Measurements from ENCODE around the gene IL13RA1.
A peak's percentile ranks its signal among the peaks of the same experiment; 100 is the strongest.

The IL13RA1 gene

DNA sequence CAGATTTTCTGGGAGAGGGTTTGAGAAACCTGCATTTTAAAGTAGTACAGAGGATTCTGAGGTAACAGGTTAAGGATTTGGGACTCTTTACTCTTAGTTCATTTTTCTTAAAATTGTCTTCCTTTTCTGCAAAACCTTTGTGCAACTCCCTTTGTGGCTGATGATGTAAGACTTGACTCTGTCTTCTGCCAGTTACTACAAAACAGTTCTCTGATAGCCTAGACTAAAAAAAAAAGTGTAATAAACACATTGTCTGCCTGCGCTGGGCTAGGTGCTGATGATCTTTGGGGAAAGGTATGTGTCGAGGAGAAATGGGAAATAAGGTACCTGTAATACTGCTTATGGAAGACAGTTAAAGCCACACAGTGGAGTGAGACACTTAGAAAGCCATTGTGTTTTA is 28.7 kb downstream of the IL13RA1 start:
- H3K4me3 ChIP-seq (ENCODE audit: low read depth in 1 of 2, low read length in 1 of 2), result peak overlapping the region; percentile 7 to 21
- H3K27me3 ChIP-seq, result no peaks in the 10 kb centered on the region
- H3K36me3 ChIP-seq, result peaks cover 1% of the 10 kb centered on the region
- H3K27ac ChIP-seq, result peak overlapping the region; percentile 69
- H3K9me3 ChIP-seq, result no peaks in the 10 kb centered on the region
- TF ChIP-seq, protein P1, sequence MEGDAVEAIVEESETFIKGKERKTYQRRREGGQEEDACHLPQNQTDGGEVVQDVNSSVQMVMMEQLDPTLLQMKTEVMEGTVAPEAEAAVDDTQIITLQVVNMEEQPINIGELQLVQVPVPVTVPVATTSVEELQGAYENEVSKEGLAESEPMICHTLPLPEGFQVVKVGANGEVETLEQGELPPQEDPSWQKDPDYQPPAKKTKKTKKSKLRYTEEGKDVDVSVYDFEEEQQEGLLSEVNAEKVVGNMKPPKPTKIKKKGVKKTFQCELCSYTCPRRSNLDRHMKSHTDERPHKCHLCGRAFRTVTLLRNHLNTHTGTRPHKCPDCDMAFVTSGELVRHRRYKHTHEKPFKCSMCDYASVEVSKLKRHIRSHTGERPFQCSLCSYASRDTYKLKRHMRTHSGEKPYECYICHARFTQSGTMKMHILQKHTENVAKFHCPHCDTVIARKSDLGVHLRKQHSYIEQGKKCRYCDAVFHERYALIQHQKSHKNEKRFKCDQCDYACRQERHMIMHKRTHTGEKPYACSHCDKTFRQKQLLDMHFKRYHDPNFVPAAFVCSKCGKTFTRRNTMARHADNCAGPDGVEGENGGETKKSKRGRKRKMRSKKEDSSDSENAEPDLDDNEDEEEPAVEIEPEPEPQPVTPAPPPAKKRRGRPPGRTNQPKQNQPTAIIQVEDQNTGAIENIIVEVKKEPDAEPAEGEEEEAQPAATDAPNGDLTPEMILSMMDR (IDR thresholded peaks at IDR 0.05), result no peak
- peaks cover 52 to 61% of the 10 kb centered on the region in 2 experiments for H3K4me1 ChIP-seq (ENCODE audit: control insufficient read depth in 1 of 2, insufficient read depth in 1 of 2, low read depth in 1 of 2, low read length in 1 of 2)

DNA sequence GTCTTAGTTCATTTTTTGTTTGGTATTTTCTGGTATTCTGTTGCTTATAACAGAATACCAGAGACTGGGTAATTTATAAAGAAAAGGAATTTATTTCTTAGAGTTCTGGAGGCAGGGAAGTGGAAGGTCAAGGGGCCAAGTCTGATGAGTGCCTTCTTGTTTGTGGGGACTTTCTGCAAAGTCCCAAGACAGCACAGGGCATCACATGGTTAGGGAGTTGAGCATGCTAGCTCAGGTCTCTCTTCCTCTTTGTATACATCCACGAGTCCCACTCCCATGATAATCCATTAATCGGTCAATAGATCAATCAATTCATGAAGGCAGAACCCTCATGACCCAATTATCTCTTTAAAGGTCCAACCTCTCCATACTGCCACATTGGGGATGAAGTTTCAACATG is 31.1 kb downstream of the IL13RA1 start:
- Histone ChIP-seq H3K9me3 (no peaks in the 10 kb centered on the region), H3K27me3 (no peaks in the 10 kb centered on the region), H3K4me1 (ENCODE audit: control insufficient read depth in 1 of 2, insufficient read depth in 1 of 2, low read depth in 1 of 2, low read length in 1 of 2) (peaks cover 29 to 37% of the 10 kb centered on the region in 2 experiments), H3K27ac (no peak overlapping the region), H3K4me3 (ENCODE audit: low read depth in 1 of 2, low read length in 1 of 2) (no peak overlapping the region), H3K36me3 (peaks cover 11% of the 10 kb centered on the region)
- TF ChIP-seq, protein P1 (IDR thresholded peaks at IDR 0.05), result no peak

DNA sequence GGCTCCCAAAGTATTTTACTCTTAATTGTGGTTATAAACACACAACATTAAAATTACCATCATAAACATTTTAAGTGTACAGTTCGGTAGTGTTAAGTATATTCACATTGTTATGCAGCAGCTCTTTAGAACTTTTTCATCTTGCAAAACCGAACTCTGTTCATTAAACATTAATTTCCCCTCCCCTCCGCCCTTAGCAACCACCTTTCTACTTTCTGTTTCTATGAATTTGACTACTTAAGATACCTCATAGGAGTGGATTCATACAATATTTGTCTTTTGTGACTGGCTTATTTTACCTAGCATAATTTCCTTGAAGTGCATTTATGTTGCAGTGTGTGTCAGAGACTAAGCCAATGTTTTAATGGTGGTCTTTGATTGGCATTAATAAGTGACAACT is 32.6 kb downstream of the IL13RA1 start:
- TF ChIP-seq, protein P1 (IDR thresholded peaks at IDR 0.05), result no peak
- peaks cover 22 to 25% of the 10 kb centered on the region in 2 experiments for H3K4me1 ChIP-seq (ENCODE audit: control insufficient read depth in 1 of 2, insufficient read depth in 1 of 2, low read depth in 1 of 2, low read length in 1 of 2)
- H3K27ac ChIP-seq, result no peak overlapping the region
- no peaks in the 10 kb centered on the region for H3K9me3 ChIP-seq
- H3K36me3 ChIP-seq, result peaks cover 11% of the 10 kb centered on the region
- H3K4me3 ChIP-seq (ENCODE audit: low read depth in 1 of 2, low read length in 1 of 2), result no peak overlapping the region
- H3K27me3 ChIP-seq, result no peaks in the 10 kb centered on the region

DNA sequence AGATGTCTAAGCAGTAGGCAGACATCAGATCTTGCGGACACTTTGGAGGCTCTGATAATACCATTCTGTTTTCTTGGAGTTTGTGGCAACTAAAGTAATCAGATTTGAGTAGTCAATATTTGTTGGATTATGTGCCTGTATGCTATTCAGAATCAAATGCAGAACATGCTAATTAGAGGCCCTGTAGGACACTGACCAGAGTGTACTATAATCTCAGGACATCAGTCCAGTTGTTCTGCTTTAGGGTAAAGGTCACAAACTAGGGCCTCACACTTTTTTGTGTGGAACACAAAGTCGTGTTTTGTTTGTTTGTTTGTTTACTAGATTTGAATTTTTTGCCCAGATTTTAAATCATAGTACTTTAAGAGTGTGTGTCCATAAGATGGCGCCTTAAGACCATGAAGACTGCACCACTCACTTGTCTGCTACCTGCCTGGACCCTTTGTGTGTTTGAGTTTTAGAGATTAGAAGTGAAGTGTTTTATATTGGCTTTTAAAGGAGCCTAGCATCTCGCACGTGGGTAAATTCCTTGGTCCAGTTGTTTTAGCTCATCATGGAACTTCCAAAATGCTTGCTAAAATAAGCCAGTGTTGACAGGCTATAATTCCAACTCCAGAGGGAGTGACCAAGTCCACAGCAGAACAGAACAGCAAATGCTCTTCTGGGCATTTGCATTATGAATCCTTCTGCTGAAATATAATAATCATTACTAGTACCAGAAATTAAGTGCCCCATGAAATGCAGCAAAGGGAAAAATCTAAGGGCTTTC is 34.7 kb downstream of the IL13RA1 start:
- Histone ChIP-seq H3K27me3 (no peaks in the 10 kb centered on the region), H3K4me3 (ENCODE audit: low read depth in 1 of 2, low read length in 1 of 2) (no peak overlapping the region), H3K36me3 (peaks cover 11% of the 10 kb centered on the region), H3K4me1 (ENCODE audit: control insufficient read depth in 1 of 2, insufficient read depth in 1 of 2, low read depth in 1 of 2, low read length in 1 of 2) (peaks cover 1 to 4% of the 10 kb centered on the region in 2 experiments), H3K9me3 (no peaks in the 10 kb centered on the region), H3K27ac (no peak overlapping the region)
- TF ChIP-seq, protein P1 (IDR thresholded peaks at IDR 0.05), result no peak

DNA sequence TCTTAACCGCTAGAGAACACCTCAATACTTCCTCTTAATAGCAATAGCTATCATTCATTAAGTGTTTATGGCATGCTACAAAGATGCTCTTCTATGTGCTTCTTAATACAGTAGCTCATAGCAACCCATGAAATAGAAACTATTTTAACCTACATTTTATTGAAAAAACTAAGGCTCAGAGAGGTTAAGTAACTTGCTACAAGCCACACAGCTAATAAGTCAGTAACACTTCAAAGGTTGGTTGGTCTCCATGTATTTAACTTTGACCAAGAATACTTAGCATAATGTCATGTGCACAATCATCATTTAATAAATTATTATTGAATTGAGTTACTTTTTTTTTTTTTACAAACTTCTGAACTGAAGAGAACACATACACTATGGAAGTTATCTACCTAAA is 36.1 kb downstream of the IL13RA1 start:
- no peaks in the 10 kb centered on the region for H3K9me3 ChIP-seq
- H3K36me3 ChIP-seq, result peaks cover 11% of the 10 kb centered on the region
- H3K4me1 ChIP-seq (ENCODE audit: control insufficient read depth in 1 of 2, insufficient read depth in 1 of 2, low read depth in 1 of 2, low read length in 1 of 2), result no peaks in the 10 kb centered on the region
- no peak overlapping the region for H3K4me3 ChIP-seq (ENCODE audit: low read depth in 1 of 2, low read length in 1 of 2)
- H3K27me3 ChIP-seq, result no peaks in the 10 kb centered on the region
- TF ChIP-seq, protein P1 (IDR thresholded peaks at IDR 0.05), result no peak
- H3K27ac ChIP-seq, result no peak overlapping the region

Data from neutrophil (primary cell).